Neural cell (in vitro differentiated cells): Measurements from ENCODE around the gene EXOC4. TPM values are rescaled to one million over a fixed set of nuclear protein-coding genes. Genes with fewer than 3 reads are reported as not detected.

Source experiments
- H2AFZ ChIP-seq: fragments of 200-600, 300-800 bp; sonication (generic), shearing (Covaris generic); 2 replicates; pipeline ENCODE4 v1.6.0; 2014; ENCODE audit warnings: low read depth, mild to moderate bottlenecking, antibody characterized with exemption, low read length, moderate library complexity
- H3F3A ChIP-seq: fragments of 200-600 bp; shearing (Covaris generic); 2 replicates; pipeline ENCODE4 v1.6.1; 2016; ENCODE audit warnings: mild to moderate bottlenecking, moderate library complexity, mixed read lengths, antibody characterized with exemption, low read length; ENCODE audit not compliant: insufficient read depth, poor library complexity, severe bottlenecking
- H3K27ac ChIP-seq: fragments of 200-600, 300-800 bp; sonication (generic), shearing (Covaris generic); 2 replicates; pipeline ENCODE4 v1.5.1; 2014; ENCODE audit warnings: mild to moderate bottlenecking, low read length, moderate library complexity
- H3K27me3 ChIP-seq: fragments of 300-800, 200-600 bp; sonication (generic), shearing (Covaris generic); 2 replicates; pipeline ENCODE4 v1.6.0; 2014; ENCODE audit warnings: mild to moderate bottlenecking, low read depth, low read length, moderate library complexity; ENCODE audit not compliant: insufficient read depth
- H3K36me3 ChIP-seq: fragments of 300-800, 200-600 bp; sonication (generic), shearing (Covaris generic); 2 replicates; pipeline ENCODE4 v1.5.1; 2014; ENCODE audit warnings: mild to moderate bottlenecking, antibody characterized with exemption, low read length, moderate library complexity; ENCODE audit not compliant: insufficient read depth
- H3K4me2 ChIP-seq: fragments of 300-800, 200-600 bp; sonication (generic), shearing (Covaris generic); 2 replicates; pipeline ENCODE4 v1.6.0; 2014; ENCODE audit warnings: mild to moderate bottlenecking, low read length
- H3K4me3 ChIP-seq: fragments of 300-800, 200-600 bp; sonication (generic), shearing (Covaris generic); 2 replicates; pipeline ENCODE4 v1.5.1; 2014; ENCODE audit warnings: mild to moderate bottlenecking, low read length, moderate library complexity
- H3K79me2 ChIP-seq: fragments of 200-600 bp; shearing (Covaris generic); replicated peaks from 2 replicates; pipeline ENCODE4 v1.6.0; 2014; ENCODE audit warnings: mild to moderate bottlenecking, low read length, moderate library complexity; ENCODE audit not compliant: insufficient read depth
- H3K9ac ChIP-seq: fragments of 300-800, 200-600 bp; sonication (generic), shearing (Covaris generic); 2 replicates; pipeline ENCODE4 v1.6.1; 2016; ENCODE audit warnings: mild to moderate bottlenecking, low read length, mixed read lengths
- H3K9me2 ChIP-seq: fragments of 200-600 bp; shearing (Covaris generic); 2 replicates; pipeline ENCODE4 v1.6.1; 2016; ENCODE audit warnings: mild to moderate bottlenecking, low read length, mixed read lengths; ENCODE audit not compliant: insufficient read depth
- H3K9me3 ChIP-seq: fragments of 200-600, 300-800 bp; sonication (generic), shearing (Covaris generic); 2 replicates; pipeline ENCODE4 v1.6.1; 2016; ENCODE audit warnings: mild to moderate bottlenecking, mixed run types, low read length, moderate library complexity, mixed read lengths
- H4K20me1 ChIP-seq: fragments of 200-600 bp; shearing (Covaris generic); 2 replicates; pipeline ENCODE4 v1.6.1; 2016; ENCODE audit warnings: mild to moderate bottlenecking, mixed run types; ENCODE audit not compliant: insufficient read depth
- CTCF ChIP-seq: fragments of 450-650 bp; IDR thresholded peaks from 2 replicates; pipeline ENCODE4 v1.5.1; 2014; ENCODE audit warnings: antibody characterized with exemption, mild to moderate bottlenecking, moderate library complexity; ENCODE audit not compliant: poor library complexity, severe bottlenecking
- EP300 ChIP-seq: fragments of 450-650 bp; conservative IDR thresholded peaks from 2 replicates; pipeline ENCODE4 v1.6.1; 2014; ENCODE audit warnings: antibody characterized with exemption, mild to moderate bottlenecking, moderate library complexity; ENCODE audit not compliant: poor library complexity, severe bottlenecking
- EZH2 ChIP-seq: fragments of 200-600, 300-800 bp; shearing (Covaris generic), sonication (generic); IDR thresholded peaks from 2 replicates; pipeline ENCODE4 v1.6.1; 2014; ENCODE audit warnings: antibody characterized with exemption, low read length, borderline replicate concordance, mild to moderate bottlenecking; ENCODE audit not compliant: insufficient read depth, poor library complexity, severe bottlenecking
- MXI1 ChIP-seq: fragments of 450-650 bp; conservative IDR thresholded peaks from 2 replicates; pipeline ENCODE4 v1.6.1; 2014; ENCODE audit warnings: antibody characterized with exemption, mild to moderate bottlenecking; ENCODE audit not compliant: poor library complexity, severe bottlenecking
- POLR2AphosphoS5 ChIP-seq: IDR thresholded peaks from 2 replicates; pipeline ENCODE4 v1.6.1; 2012
- RAD21 ChIP-seq: fragments of 450-650 bp; conservative IDR thresholded peaks from 2 replicates; pipeline ENCODE4 v1.6.1; 2014; ENCODE audit warnings: antibody characterized with exemption, mild to moderate bottlenecking, moderate library complexity
- REST ChIP-seq: IDR thresholded peaks from 2 replicates; pipeline ENCODE4 v1.6.1; 2012; ENCODE audit warnings: borderline replicate concordance
- SMC3 ChIP-seq: fragments of 450-650 bp; conservative IDR thresholded peaks from 2 replicates; pipeline ENCODE4 v1.6.1; 2014; ENCODE audit warnings: antibody characterized with exemption, mild to moderate bottlenecking, moderate library complexity; ENCODE audit not compliant: poor library complexity
- TAF1 ChIP-seq: IDR thresholded peaks from 2 replicates; pipeline ENCODE4 v1.6.1; 2012; ENCODE audit warnings: low read depth
- polyA plus RNA-seq: library from polyadenylated mRNA; depleted of rRNA; stranded (reverse); fragments of >200 nt; gene quantifications from 2 replicates; pipeline ENCODE4 v1.2.3, GENCODE V29; 2014

Gene EXOC4
- polyA plus RNA-seq, 1 donor from 2014 or later, result 36.5 TPM

- Histone ChIP-seq H3K9ac (no peak overlapping the region), H4K20me1 (no peaks in the 10 kb centered on the region), H3K4me2 (no peak overlapping the region), H3K9me3 (no peaks in the 10 kb centered on the region), H2AFZ (no peak overlapping the region), H3F3A (no peaks in the 10 kb centered on the region), H3K79me2 (no peaks in the 10 kb centered on the region), H3K9me2 (no peaks in the 10 kb centered on the region), H3K27me3 (no peaks in the 10 kb centered on the region), H3K36me3 (no peaks in the 10 kb centered on the region), H3K27ac (no peak overlapping the region), H3K4me3 (no peak overlapping the region)
- no peak for TF ChIP-seq REST
- no peak for TF ChIP-seq RAD21
- TF ChIP-seq SMC3, result no peak
- TF ChIP-seq POLR2AphosphoS5, result no peak
- no peak for TF ChIP-seq CTCF
- no peak for TF ChIP-seq MXI1
- TF ChIP-seq TAF1, result no peak
- no peak for TF ChIP-seq EZH2
- TF ChIP-seq EP300, result no peak
These were observed 301.5 kb downstream of the EXOC4 start for GRCh38 chr7:133554330-133554729.

GRCh38 chr7:133556048-133556447 is 303.2 kb downstream of the EXOC4 start:
- Histone ChIP-seq H3K4me3 (no peak overlapping the region), H3F3A (no peaks in the 10 kb centered on the region), H3K27me3 (no peaks in the 10 kb centered on the region), H3K79me2 (no peaks in the 10 kb centered on the region), H4K20me1 (no peaks in the 10 kb centered on the region), H3K9me2 (no peaks in the 10 kb centered on the region), H3K4me2 (no peak overlapping the region), H3K27ac (no peak overlapping the region), H3K9me3 (no peaks in the 10 kb centered on the region), H2AFZ (no peak overlapping the region), H3K9ac (no peak overlapping the region), H3K36me3 (no peaks in the 10 kb centered on the region)
- no peak for TF ChIP-seq TAF1
- TF ChIP-seq REST, result no peak
- TF ChIP-seq POLR2AphosphoS5, result no peak
- TF ChIP-seq EZH2, result no peak
